Neural progenitor cell (in vitro differentiated cells): ENCODE results near the gene PHGDH. TPM values are rescaled to one million over a fixed set of nuclear protein-coding genes. Genes with fewer than 3 reads are reported as not detected.

Source experiments
- DNase-seq: peaks from one replicate; pipeline ENCODE4 v3.0.0-alpha.2; 2016; ENCODE audit warnings: low spot score
- H2AFZ ChIP-seq: fragments of 200-600 bp; sonication (generic); replicated peaks from 2 replicates; pipeline ENCODE4 v1.6.1; 2016; ENCODE audit warnings: antibody characterized with exemption
- H3F3A ChIP-seq: fragments of 200-600 bp; sonication (generic); 2 replicates; pipeline ENCODE4 v1.6.1; 2016; ENCODE audit warnings: antibody characterized with exemption, low read depth
- H3K27ac ChIP-seq: fragments of 200-600 bp; sonication (generic); 2 replicates; pipeline ENCODE4 v1.5.1; 2016; ENCODE audit warnings: mild to moderate bottlenecking
- H3K27me3 ChIP-seq: fragments of 200-600 bp; sonication (generic); 2 replicates; pipeline ENCODE4 v1.6.1; 2016; ENCODE audit warnings: mild to moderate bottlenecking, moderate library complexity
- H3K36me3 ChIP-seq: fragments of 200-600 bp; sonication (generic); 2 replicates; pipeline ENCODE4 v1.5.1; 2016
- H3K4me1 ChIP-seq: fragments of 200-600 bp; sonication (generic); 2 replicates; pipeline ENCODE4 v1.6.1; 2016; ENCODE audit warnings: mixed run types
- H3K4me2 ChIP-seq: fragments of 200-600 bp; sonication (generic); 2 replicates; pipeline ENCODE4 v1.6.1; 2016
- H3K4me3 ChIP-seq: fragments of 200-600 bp; sonication (generic); 2 replicates; pipeline ENCODE4 v1.5.1; 2016
- H3K79me2 ChIP-seq: fragments of 200-600 bp; sonication (generic); 2 replicates; pipeline ENCODE4 v1.6.1; 2016; ENCODE audit warnings: low read depth
- H3K9ac ChIP-seq: fragments of 200-600 bp; sonication (generic); 2 replicates; pipeline ENCODE4 v1.6.1; 2016
- H3K9me3 ChIP-seq: fragments of 200-600 bp; sonication (generic); 2 replicates; pipeline ENCODE4 v1.5.1; 2016; ENCODE audit warnings: low read depth
- H4K20me1 ChIP-seq: fragments of 200-600 bp; sonication (generic); 2 replicates; pipeline ENCODE4 v1.6.1; 2016; ENCODE audit warnings: low read depth
- H3K27ac Mint-ChIP-seq: 3 replicates; pipeline ENCODE4 v1.8.0; 2021; ENCODE audit warnings: mixed read lengths
- H3K27me3 Mint-ChIP-seq: 2 replicates; pipeline ENCODE4 v1.8.0; 2022; ENCODE audit warnings: low read depth, mild to moderate bottlenecking, inconsistent platforms, moderate library complexity, mixed read lengths; ENCODE audit not compliant: insufficient read depth
- H3K36me3 Mint-ChIP-seq: 3 replicates; pipeline ENCODE4 v1.8.0; 2021; ENCODE audit warnings: mixed read lengths
- H3K4me1 Mint-ChIP-seq: 3 replicates; pipeline ENCODE4 v1.8.0; 2021; ENCODE audit warnings: mixed read lengths
- H3K4me3 Mint-ChIP-seq: 3 replicates; pipeline ENCODE4 v1.8.0; 2021; ENCODE audit warnings: mild to moderate bottlenecking, moderate library complexity, mixed read lengths
- H3K9me3 Mint-ChIP-seq: 3 replicates; pipeline ENCODE4 v1.8.0; 2020; ENCODE audit warnings: mixed read lengths
- EZH2 ChIP-seq: fragments of 200-600 bp; sonication (generic); IDR thresholded peaks from 2 replicates; pipeline ENCODE4 v1.6.1; 2017; ENCODE audit warnings: antibody characterized with exemption, mild to moderate bottlenecking, moderate library complexity
- EZH2phosphoT487 ChIP-seq: fragments of 200-600 bp; sonication (generic); IDR thresholded peaks from 2 replicates; pipeline ENCODE4 v1.6.1; 2017; ENCODE audit warnings: antibody characterized with exemption
- total RNA-seq: library from RNA; depleted of rRNA; stranded (reverse); fragments of >200 nt; gene quantifications from 2 replicates; pipeline ENCODE4 v1.2.3, GENCODE V29; 2015; ENCODE audit warnings: low replicate concordance
- TF ChIP-seq, protein P1 (sequence below): fragments of 200-600 bp; sonication (generic); IDR thresholded peaks from 2 replicates; pipeline ENCODE4 v1.5.1; 2017; ENCODE audit warnings: antibody characterized with exemption, mild to moderate bottlenecking

PHGDH gene
- total RNA-seq, 1 donor from 2014 or later: 166 TPM

DNA sequence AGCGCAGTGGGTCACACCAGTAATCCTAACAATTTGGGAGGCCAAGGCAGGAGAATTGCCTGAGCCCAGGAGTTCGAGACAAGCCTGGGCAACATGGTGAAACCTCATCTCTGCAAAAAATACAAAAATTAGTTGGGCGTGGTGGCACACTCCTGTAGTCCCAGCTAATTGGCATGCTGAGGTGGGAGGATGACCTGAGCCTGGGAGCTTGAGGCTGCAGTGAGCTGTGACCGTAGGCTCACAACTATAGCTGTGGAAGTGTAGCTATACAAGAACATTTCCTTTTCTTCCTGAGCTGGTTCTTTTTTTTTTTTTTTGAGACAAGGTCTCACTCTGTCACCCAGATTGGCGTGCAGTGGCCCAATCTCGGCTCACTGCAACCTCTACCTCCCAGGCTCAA lies 44.6 kb upstream of the PHGDH start:
- no peaks in the 10 kb centered on the region for H3K4me1 ChIP-seq
- TF ChIP-seq EZH2phosphoT487 (no peak), EZH2 (no peak)
- no peaks in the 10 kb centered on the region for H3F3A ChIP-seq
- Mint-ChIP-seq H3K36me3 (no peaks in the 10 kb centered on the region), H3K27ac (no peak overlapping the region), H3K4me1 (peaks cover under 1% of the 10 kb centered on the region), H3K9me3 (no peaks in the 10 kb centered on the region), H3K4me3 (no peak overlapping the region), H3K27me3 (no peaks in the 10 kb centered on the region)
- no peaks in the 10 kb centered on the region for H3K79me2 ChIP-seq
- no peaks in the 10 kb centered on the region for H3K9me3 ChIP-seq
- no peak overlapping the region for H3K27ac ChIP-seq
- no peak overlapping the region for H3K4me2 ChIP-seq
- no peaks in the 10 kb centered on the region for H4K20me1 ChIP-seq
- no peaks in the 10 kb centered on the region for H3K36me3 ChIP-seq
- H2AFZ ChIP-seq: no peak overlapping the region
- no peak overlapping the region for H3K4me3 ChIP-seq
- H3K9ac ChIP-seq: no peak overlapping the region
- DNase-seq: no peak
- no peaks in the 10 kb centered on the region for H3K27me3 ChIP-seq

DNA sequence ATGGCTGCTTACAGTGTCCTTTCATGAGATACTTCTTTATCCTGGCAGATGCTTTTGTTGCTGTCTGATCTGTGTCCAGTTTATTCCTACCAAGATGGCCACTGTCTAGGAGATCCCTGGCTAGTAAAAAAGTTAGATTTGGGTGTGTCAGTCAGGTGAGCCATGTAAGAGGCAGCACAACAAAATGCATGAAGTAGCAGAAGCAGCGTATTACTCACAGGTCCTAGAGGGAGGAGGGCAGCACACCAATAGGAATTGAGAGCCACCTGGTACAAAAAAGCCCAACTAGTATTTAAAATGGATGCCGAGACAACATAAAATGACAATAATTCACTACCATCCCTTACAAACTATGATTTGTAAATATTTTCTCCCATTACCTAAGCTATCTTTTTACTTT lies 40.8 kb upstream of the PHGDH start:
- Mint-ChIP-seq H3K9me3 (peaks cover 2% of the 10 kb centered on the region), H3K4me3 (no peak overlapping the region), H3K27ac (no peak overlapping the region), H3K4me1 (peaks cover 18% of the 10 kb centered on the region), H3K36me3 (no peaks in the 10 kb centered on the region), H3K27me3 (no peaks in the 10 kb centered on the region)
- Histone ChIP-seq H3F3A (peaks cover 13% of the 10 kb centered on the region), H3K27ac (no peak overlapping the region), H3K9ac (no peak overlapping the region), H3K4me3 (no peak overlapping the region), H3K79me2 (no peaks in the 10 kb centered on the region), H3K27me3 (no peaks in the 10 kb centered on the region), H3K4me1 (peaks cover 13% of the 10 kb centered on the region), H3K4me2 (no peak overlapping the region), H3K36me3 (no peaks in the 10 kb centered on the region), H2AFZ (no peak overlapping the region), H3K9me3 (no peaks in the 10 kb centered on the region), H4K20me1 (no peaks in the 10 kb centered on the region)
- TF ChIP-seq EZH2 (no peak), EZH2phosphoT487 (no peak)
- TF ChIP-seq, protein P1, sequence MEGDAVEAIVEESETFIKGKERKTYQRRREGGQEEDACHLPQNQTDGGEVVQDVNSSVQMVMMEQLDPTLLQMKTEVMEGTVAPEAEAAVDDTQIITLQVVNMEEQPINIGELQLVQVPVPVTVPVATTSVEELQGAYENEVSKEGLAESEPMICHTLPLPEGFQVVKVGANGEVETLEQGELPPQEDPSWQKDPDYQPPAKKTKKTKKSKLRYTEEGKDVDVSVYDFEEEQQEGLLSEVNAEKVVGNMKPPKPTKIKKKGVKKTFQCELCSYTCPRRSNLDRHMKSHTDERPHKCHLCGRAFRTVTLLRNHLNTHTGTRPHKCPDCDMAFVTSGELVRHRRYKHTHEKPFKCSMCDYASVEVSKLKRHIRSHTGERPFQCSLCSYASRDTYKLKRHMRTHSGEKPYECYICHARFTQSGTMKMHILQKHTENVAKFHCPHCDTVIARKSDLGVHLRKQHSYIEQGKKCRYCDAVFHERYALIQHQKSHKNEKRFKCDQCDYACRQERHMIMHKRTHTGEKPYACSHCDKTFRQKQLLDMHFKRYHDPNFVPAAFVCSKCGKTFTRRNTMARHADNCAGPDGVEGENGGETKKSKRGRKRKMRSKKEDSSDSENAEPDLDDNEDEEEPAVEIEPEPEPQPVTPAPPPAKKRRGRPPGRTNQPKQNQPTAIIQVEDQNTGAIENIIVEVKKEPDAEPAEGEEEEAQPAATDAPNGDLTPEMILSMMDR: no peak
- no peak for DNase-seq

DNA sequence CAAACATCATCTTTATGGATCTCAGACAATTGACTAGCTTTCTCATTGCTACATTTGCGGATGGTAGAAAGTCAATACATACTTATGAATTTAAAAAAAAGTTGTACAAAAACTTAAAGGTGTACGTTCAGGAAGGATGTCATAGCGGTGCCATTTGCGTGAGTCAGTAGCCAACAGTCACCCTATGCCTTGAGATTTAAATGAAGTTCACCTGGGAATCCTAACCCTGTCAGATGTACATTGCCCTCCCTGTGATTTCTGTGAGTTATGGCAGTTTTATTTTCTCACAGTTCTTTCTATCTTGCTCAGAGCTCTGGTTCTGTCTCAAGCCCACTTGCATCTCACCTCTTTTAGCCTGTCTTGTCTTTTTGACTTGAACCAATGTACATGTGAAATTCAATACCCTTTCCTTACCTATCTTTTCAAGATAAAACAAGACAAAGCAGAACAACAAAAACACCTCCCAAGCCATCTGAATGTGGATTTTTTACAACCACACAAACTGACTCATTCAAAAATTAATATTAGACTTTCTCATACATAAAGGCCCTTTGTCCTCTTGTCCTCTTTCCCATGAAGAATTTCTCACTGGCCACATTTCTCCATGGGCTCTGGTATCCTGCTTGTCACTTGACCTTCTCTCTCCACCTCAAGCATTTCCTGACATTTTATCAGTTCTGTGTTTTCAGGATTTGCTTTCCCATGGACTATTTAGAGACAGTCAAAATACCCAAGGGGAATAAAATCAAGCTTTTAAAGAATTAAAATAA lies 38.4 kb upstream of the PHGDH start:
- no peak overlapping the region for H3K9ac ChIP-seq
- H3K4me2 ChIP-seq: peak overlapping the region; percentile 53

More for the DNA sequence above, 38.4 kb upstream of the PHGDH start:
- Histone ChIP-seq H3K4me1 (peaks cover 13% of the 10 kb centered on the region), H3K4me3 (no peak overlapping the region), H2AFZ (peak overlapping the region; percentile 94), H4K20me1 (no peaks in the 10 kb centered on the region), H3K27me3 (no peaks in the 10 kb centered on the region), H3K36me3 (no peaks in the 10 kb centered on the region), H3F3A (peaks cover 14% of the 10 kb centered on the region), H3K27ac (no peak overlapping the region), H3K9me3 (no peaks in the 10 kb centered on the region), H3K79me2 (no peaks in the 10 kb centered on the region)
- Mint-ChIP-seq H3K4me1 (peaks cover 18% of the 10 kb centered on the region), H3K4me3 (no peak overlapping the region), H3K27ac (no peak overlapping the region), H3K9me3 (peaks cover 2% of the 10 kb centered on the region), H3K27me3 (no peaks in the 10 kb centered on the region), H3K36me3 (no peaks in the 10 kb centered on the region)
- DNase-seq: no peak
- TF ChIP-seq EZH2 (no peak), EZH2phosphoT487 (no peak)
- TF ChIP-seq, protein P1: no peak
